ENCODE data around the gene LRPAP1.

Gene LRPAP1

DNA sequence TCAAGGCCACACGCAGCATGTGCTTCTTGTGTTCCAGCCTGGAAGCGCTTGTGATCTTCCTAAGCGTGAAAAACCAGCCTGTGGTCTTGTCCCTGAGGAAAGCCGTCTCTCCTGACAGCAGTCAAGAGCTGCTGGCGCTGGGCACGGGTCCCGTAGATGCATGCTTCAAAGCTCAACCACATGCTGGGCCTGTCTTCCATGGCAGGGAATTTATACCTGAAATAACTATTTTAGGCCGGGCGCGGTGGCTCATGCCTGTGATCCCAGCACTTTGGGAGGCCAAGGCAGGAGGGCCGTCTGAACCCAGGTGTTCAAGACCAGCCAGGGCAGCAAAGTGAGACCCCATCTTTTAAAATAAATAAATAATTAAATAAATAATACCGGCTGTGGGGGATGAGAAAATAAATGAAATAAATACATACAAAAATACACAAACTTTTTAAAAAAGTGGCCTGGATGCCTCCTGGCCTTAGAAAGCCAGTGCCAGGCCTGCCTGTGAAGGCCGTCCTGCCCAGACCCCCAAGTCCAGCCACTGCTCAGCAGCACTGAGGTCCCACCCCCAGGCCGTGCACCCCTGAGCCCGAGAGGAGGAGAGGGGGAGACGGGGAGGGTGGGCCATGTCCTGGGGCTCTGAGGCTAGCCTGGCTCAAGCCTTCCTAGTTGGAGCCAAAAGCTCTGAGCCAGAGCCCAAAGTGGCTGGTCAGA is 10.4 kb downstream of the LRPAP1 start:
- Histone ChIP-seq H3K4me1 (ENCODE audit: control insufficient read depth in 1 of 2, insufficient read depth in 1 of 2, low read depth in 1 of 2, low read length in 1 of 2) (no peaks in the 10 kb centered on the region), H3K4me3 (ENCODE audit: low read depth in 1 of 2, low read length in 1 of 2) (no peak overlapping the region), H3K9me3 (no peaks in the 10 kb centered on the region), H3K27me3 (no peaks in the 10 kb centered on the region), H3K36me3 (peaks cover 100% of the 10 kb centered on the region), H3K27ac (no peak overlapping the region)
- no peak for TF ChIP-seq CTCF (IDR thresholded peaks at IDR 0.05)

- Histone ChIP-seq H3K9me3 (no peaks in the 10 kb centered on the region), H3K36me3 (peaks cover 100% of the 10 kb centered on the region), H3K4me1 (ENCODE audit: control insufficient read depth in 1 of 2, insufficient read depth in 1 of 2, low read depth in 1 of 2, low read length in 1 of 2) (no peaks in the 10 kb centered on the region), H3K4me3 (ENCODE audit: low read depth in 1 of 2, low read length in 1 of 2) (no peak overlapping the region), H3K27ac (no peak overlapping the region), H3K27me3 (no peaks in the 10 kb centered on the region)
- TF ChIP-seq CTCF (IDR thresholded peaks at IDR 0.05) = no peak
These were observed 11.2 kb downstream of the LRPAP1 start for GRCh38 chr4:3520796-3521600.

- H3K4me1 ChIP-seq (ENCODE audit: control insufficient read depth in 1 of 2, insufficient read depth in 1 of 2, low read depth in 1 of 2, low read length in 1 of 2) = no peaks in the 10 kb centered on the region
- no peak for TF ChIP-seq CTCF (IDR thresholded peaks at IDR 0.05)
- H3K27me3 ChIP-seq = no peaks in the 10 kb centered on the region
- no peak overlapping the region for H3K27ac ChIP-seq
- H3K4me3 ChIP-seq (ENCODE audit: low read depth in 1 of 2, low read length in 1 of 2) = no peak overlapping the region
- no peaks in the 10 kb centered on the region for H3K9me3 ChIP-seq
- peaks cover 100% of the 10 kb centered on the region for H3K36me3 ChIP-seq
These were observed 11.9 kb downstream of the LRPAP1 start for GRCh38 chr4:3520276-3520675.

- Histone ChIP-seq H3K9me3 (no peaks in the 10 kb centered on the region), H3K36me3 (peaks cover 100% of the 10 kb centered on the region), H3K4me1 (ENCODE audit: control insufficient read depth in 1 of 2, insufficient read depth in 1 of 2, low read depth in 1 of 2, low read length in 1 of 2) (peaks cover 0 to 2% of the 10 kb centered on the region in 2 experiments), H3K27ac (no peak overlapping the region), H3K27me3 (no peaks in the 10 kb centered on the region), H3K4me3 (ENCODE audit: low read depth in 1 of 2, low read length in 1 of 2) (no peak overlapping the region)
- no peak for TF ChIP-seq CTCF (IDR thresholded peaks at IDR 0.05)
These were observed 12.6 kb downstream of the LRPAP1 start for GRCh38 chr4:3519468-3520264.

DNA sequence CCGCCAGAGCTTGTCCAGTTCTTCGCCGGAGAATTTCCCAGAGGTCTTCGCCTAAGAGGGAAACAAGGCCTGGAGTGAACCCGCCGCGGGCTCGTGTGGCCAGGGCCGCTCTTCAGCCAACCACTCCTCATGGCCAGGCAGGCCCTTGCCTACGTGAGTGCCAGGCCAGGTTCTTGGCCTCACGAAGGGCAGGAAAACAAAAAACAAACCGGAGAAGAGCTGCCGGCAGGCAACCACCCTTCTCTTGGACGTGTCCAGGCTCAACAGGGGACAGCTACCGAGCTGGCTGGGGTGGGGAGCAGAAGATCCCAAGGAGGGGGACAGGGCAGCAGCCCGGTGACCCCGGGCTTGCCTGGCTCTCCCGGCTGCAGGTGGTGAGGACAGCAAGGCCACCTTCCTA is 13.3 kb downstream of the LRPAP1 start:
- TF ChIP-seq CTCF (IDR thresholded peaks at IDR 0.05) = no peak
- H3K27me3 ChIP-seq = no peaks in the 10 kb centered on the region
- no peak overlapping the region for H3K4me3 ChIP-seq (ENCODE audit: low read depth in 1 of 2, low read length in 1 of 2)
- H3K27ac ChIP-seq = no peak overlapping the region
- peaks cover 100% of the 10 kb centered on the region for H3K36me3 ChIP-seq
- peaks cover 0 to 2% of the 10 kb centered on the region in 2 experiments for H3K4me1 ChIP-seq (ENCODE audit: control insufficient read depth in 1 of 2, insufficient read depth in 1 of 2, low read depth in 1 of 2, low read length in 1 of 2)
- no peaks in the 10 kb centered on the region for H3K9me3 ChIP-seq
